T-helper 1 cell treated with Interleukin-12 subunit alpha and Interleukin-12 subunit beta and Interleukin-4 antibody, amounts not matched to agents 30 μg/mL and 1 μg/mL, for 36 hours (primary cell): ENCODE measurements around the gene PVRIG.
"Not testable (repeated sequence)": the region's sequence is repeated elsewhere in the genome, so short reads cannot be mapped to it uniquely, and the experiment has no call there.

Experiments used
- H3K27ac Mint-ChIP-seq: one replicate; pipeline ENCODE4 v1.8.0; 2021; ENCODE audit warnings: mild to moderate bottlenecking, mixed read lengths
- H3K27me3 Mint-ChIP-seq: one replicate; pipeline ENCODE4 v1.8.0; 2021; ENCODE audit warnings: low read depth, mixed read lengths
- H3K36me3 Mint-ChIP-seq: one replicate; pipeline ENCODE4 v1.8.0; 2021; ENCODE audit warnings: low read depth, mixed read lengths
- H3K4me1 Mint-ChIP-seq: one replicate; pipeline ENCODE4 v1.8.0; 2021; ENCODE audit warnings: low read depth, mixed read lengths
- H3K4me3 Mint-ChIP-seq: one replicate; pipeline ENCODE4 v1.8.0; 2021; ENCODE audit warnings: mild to moderate bottlenecking, moderate library complexity, mixed read lengths
- H3K9me3 Mint-ChIP-seq: one replicate; pipeline ENCODE4 v1.8.0; 2021; ENCODE audit warnings: mixed read lengths

Gene PVRIG

GRCh38 chr7:100185726-100186125 lies 34.0 kb upstream of the PVRIG start:
- Mint-ChIP-seq H3K9me3 (no peaks in the 10 kb centered on the region), H3K36me3 (peaks cover 9% of the 10 kb centered on the region), H3K4me1 (peaks cover 32% of the 10 kb centered on the region), H3K27ac (no peak overlapping the region), H3K4me3 (no peak overlapping the region), H3K27me3 (no peaks in the 10 kb centered on the region)

GRCh38 chr7:100189061-100189460 lies 30.7 kb upstream of the PVRIG start:
- Mint-ChIP-seq H3K36me3 (peaks cover 12% of the 10 kb centered on the region), H3K27me3 (no peaks in the 10 kb centered on the region), H3K9me3 (no peaks in the 10 kb centered on the region), H3K4me3 (no peak overlapping the region), H3K27ac (no peak overlapping the region), H3K4me1 (peaks cover 18% of the 10 kb centered on the region)

- Mint-ChIP-seq H3K4me1 (peaks cover 21% of the 10 kb centered on the region), H3K27ac (no peak overlapping the region), H3K4me3 (no peak overlapping the region), H3K27me3 (no peaks in the 10 kb centered on the region), H3K36me3 (peaks cover 12% of the 10 kb centered on the region), H3K9me3 (no peaks in the 10 kb centered on the region)
These were observed 29.6 kb upstream of the PVRIG start for GRCh38 chr7:100190048-100190711.

DNA sequence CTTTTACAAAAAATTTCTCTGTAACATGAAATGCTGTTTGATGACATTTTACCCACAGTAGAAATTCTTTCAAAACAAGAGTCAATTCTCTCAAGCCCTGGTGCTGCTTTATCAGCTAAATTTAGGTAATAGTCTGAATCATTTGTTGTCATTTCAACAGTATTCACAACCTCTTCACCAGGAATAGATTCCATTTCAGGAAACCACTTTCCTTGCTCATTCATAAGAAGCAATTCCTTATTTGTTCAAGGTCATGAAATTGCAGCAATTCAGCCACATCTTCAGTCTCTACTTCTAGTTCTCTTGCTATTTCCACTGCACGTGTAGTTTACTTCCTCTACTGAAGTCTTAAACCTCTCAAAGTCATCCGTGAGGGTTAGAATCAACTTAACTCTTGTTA lies 28.0 kb upstream of the PVRIG start:
- Mint-ChIP-seq H3K4me3 (no peak overlapping the region), H3K9me3 (no peaks in the 10 kb centered on the region), H3K27ac (no peak overlapping the region), H3K4me1 (peaks cover 21% of the 10 kb centered on the region), H3K36me3 (peaks cover 12% of the 10 kb centered on the region), H3K27me3 (no peaks in the 10 kb centered on the region)

GRCh38 chr7:100192281-100192862 lies 27.4 kb upstream of the PVRIG start:
- H3K27me3 Mint-ChIP-seq, H3K27ac Mint-ChIP-seq, H3K4me3 Mint-ChIP-seq, H3K9me3 Mint-ChIP-seq: not testable (repeated sequence)
- Mint-ChIP-seq H3K36me3 (peaks cover 12% of the 10 kb centered on the region), H3K4me1 (peaks cover 21% of the 10 kb centered on the region)

DNA sequence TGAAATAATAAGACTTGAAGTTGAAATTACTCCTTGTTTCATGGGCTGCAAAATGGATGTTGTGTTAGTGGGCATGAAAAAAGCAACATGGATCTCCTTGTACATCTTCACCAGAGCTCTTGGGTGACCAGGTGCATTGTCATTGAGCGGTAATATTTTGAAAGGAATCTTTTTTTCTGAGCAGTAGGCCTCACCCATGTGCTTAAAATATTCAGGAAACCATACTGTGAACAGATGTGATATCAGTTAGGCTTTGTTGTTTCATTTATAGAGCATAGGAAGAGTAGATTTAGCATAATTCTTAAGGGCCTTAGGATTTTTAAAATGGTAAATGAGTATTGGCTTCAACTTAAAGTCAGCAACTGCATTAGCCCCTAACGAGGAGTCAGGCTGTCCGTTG lies 26.8 kb upstream of the PVRIG start:
- Mint-ChIP-seq H3K27ac (no peak overlapping the region), H3K4me1 (peaks cover 21% of the 10 kb centered on the region), H3K4me3 (no peak overlapping the region), H3K27me3 (no peaks in the 10 kb centered on the region), H3K36me3 (peaks cover 12% of the 10 kb centered on the region), H3K9me3 (no peaks in the 10 kb centered on the region)

- no peaks in the 10 kb centered on the region for H3K27me3 Mint-ChIP-seq
- peaks cover 12% of the 10 kb centered on the region for H3K36me3 Mint-ChIP-seq
- H3K4me1 Mint-ChIP-seq: peaks cover 19% of the 10 kb centered on the region
- H3K9me3 Mint-ChIP-seq: no peaks in the 10 kb centered on the region
- H3K27ac Mint-ChIP-seq: no peak overlapping the region
- no peak overlapping the region for H3K4me3 Mint-ChIP-seq
These were observed 24.5 kb upstream of the PVRIG start for GRCh38 chr7:100195222-100195621.

DNA sequence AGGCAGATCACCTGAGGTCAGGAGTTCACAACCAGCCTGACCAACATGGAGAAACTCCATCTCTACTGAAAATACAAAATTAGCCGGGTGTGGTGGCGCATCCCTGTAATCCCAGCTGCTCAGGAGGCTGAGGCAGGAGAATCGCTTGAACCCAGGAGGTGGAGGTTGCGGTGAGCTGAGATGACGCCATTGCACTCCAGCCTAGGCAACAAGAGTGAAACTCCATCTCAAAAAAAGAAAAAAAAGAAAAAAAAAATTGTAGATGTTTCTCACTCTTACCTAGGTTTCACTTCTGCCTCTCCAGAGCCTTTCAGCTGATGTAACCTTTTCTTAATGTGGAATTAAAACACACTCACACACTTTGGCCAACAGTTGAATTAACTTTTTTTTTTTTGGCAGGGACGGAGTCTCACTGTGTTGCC lies 23.8 kb upstream of the PVRIG start:
- not testable (repeated sequence) for H3K27ac Mint-ChIP-seq

GRCh38 chr7:100198266-100198665 lies 21.5 kb upstream of the PVRIG start:
- H3K4me1 Mint-ChIP-seq: peaks cover 10% of the 10 kb centered on the region
- no peak overlapping the region for H3K4me3 Mint-ChIP-seq
- H3K9me3 Mint-ChIP-seq: no peaks in the 10 kb centered on the region
- H3K27ac Mint-ChIP-seq: no peak overlapping the region
- H3K27me3 Mint-ChIP-seq: no peaks in the 10 kb centered on the region
- H3K36me3 Mint-ChIP-seq: peaks cover 13% of the 10 kb centered on the region

More for the DNA sequence above, 23.8 kb upstream of the PVRIG start:
- not testable (repeated sequence) for H3K4me3 Mint-ChIP-seq, H3K27me3 Mint-ChIP-seq, H3K36me3 Mint-ChIP-seq, H3K9me3 Mint-ChIP-seq
- H3K4me1 Mint-ChIP-seq: peaks cover 14% of the 10 kb centered on the region

- H3K4me1 Mint-ChIP-seq: peaks cover 11% of the 10 kb centered on the region
- H3K9me3 Mint-ChIP-seq: no peaks in the 10 kb centered on the region
These were observed 19.1 kb upstream of the PVRIG start for GRCh38 chr7:100200693-100201092.

GRCh38 chr7:100204454-100204853 lies 15.3 kb upstream of the PVRIG start:
- Mint-ChIP-seq H3K4me3 (no peak overlapping the region), H3K27me3 (no peaks in the 10 kb centered on the region), H3K4me1 (peaks cover 25% of the 10 kb centered on the region), H3K27ac (no peak overlapping the region), H3K36me3 (peaks cover 22% of the 10 kb centered on the region), H3K9me3 (no peaks in the 10 kb centered on the region)

More at GRCh38 chr7:100200693-100201092, 19.1 kb upstream of the PVRIG start:
- H3K27me3 Mint-ChIP-seq: no peaks in the 10 kb centered on the region
- no peak overlapping the region for H3K27ac Mint-ChIP-seq
- H3K36me3 Mint-ChIP-seq: peaks cover 20% of the 10 kb centered on the region
- no peak overlapping the region for H3K4me3 Mint-ChIP-seq

- H3K4me3 Mint-ChIP-seq: peak overlapping the region; percentile 72
- H3K4me1 Mint-ChIP-seq: peaks cover 44% of the 10 kb centered on the region
- H3K36me3 Mint-ChIP-seq: peaks cover 17% of the 10 kb centered on the region
- no peaks in the 10 kb centered on the region for H3K27me3 Mint-ChIP-seq
- peak overlapping the region; percentile 86 for H3K27ac Mint-ChIP-seq
- no peaks in the 10 kb centered on the region for H3K9me3 Mint-ChIP-seq
These were observed 10.8 kb upstream of the PVRIG start for GRCh38 chr7:100208911-100209408.

DNA sequence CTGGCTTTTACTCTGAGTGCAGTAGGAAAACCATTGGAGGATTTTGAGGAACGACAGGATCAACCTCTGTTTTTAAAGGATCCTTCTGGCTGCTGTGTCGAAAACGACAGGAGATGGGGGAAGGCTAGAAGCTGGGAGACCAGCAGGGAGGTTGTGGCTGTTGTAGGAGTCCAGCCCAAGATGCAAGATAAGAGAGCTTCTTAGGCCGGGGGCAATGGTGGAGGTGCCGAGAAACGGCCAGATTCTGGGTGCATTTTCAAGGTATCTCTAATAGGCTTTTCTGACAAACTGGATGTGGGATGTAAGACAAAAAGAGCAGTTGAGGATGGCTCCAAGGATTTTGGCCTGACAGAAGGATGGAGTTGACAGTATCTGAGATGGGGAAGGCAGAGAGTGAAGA lies 10.3 kb upstream of the PVRIG start:
- peak overlapping the region; percentile 86 for H3K27ac Mint-ChIP-seq
- H3K36me3 Mint-ChIP-seq: peaks cover 14% of the 10 kb centered on the region
- peaks cover 44% of the 10 kb centered on the region for H3K4me1 Mint-ChIP-seq
- H3K27me3 Mint-ChIP-seq: no peaks in the 10 kb centered on the region
- no peaks in the 10 kb centered on the region for H3K9me3 Mint-ChIP-seq
- peak overlapping the region; percentile 72 for H3K4me3 Mint-ChIP-seq

- Mint-ChIP-seq H3K4me1 (peaks cover 54% of the 10 kb centered on the region), H3K27ac (peak overlapping the region; percentile 76), H3K27me3 (no peaks in the 10 kb centered on the region), H3K4me3 (peak overlapping the region; percentile 22), H3K9me3 (no peaks in the 10 kb centered on the region), H3K36me3 (peaks cover 16% of the 10 kb centered on the region)
These were observed 8.9 kb upstream of the PVRIG start for GRCh38 chr7:100210805-100211204.

- peaks cover 56% of the 10 kb centered on the region for H3K4me1 Mint-ChIP-seq
- peak overlapping the region; percentile 87 for H3K4me3 Mint-ChIP-seq
- H3K27me3 Mint-ChIP-seq: no peaks in the 10 kb centered on the region
- H3K36me3 Mint-ChIP-seq: peaks cover 16% of the 10 kb centered on the region
- H3K27ac Mint-ChIP-seq: peak overlapping the region; percentile 98
- no peaks in the 10 kb centered on the region for H3K9me3 Mint-ChIP-seq
These were observed 8.4 kb upstream of the PVRIG start for GRCh38 chr7:100211342-100211780.
